ENCODE measurements around the gene TMEM132A.
"Not testable (repeated sequence)": the region's sequence is repeated elsewhere in the genome, so short reads cannot be mapped to it uniquely, and the experiment has no call there.

GRCh38 chr11:60974316-60974715, 50.1 kb downstream of the TMEM132A start:
- not testable (repeated sequence) for TF ChIP-seq POLR2A (IDR thresholded peaks at IDR 0.05; ENCODE audit: low read length); GATA1 (IDR thresholded peaks at IDR 0.05; ENCODE audit: low read depth, low read length)

Measured in erythroblast (primary cell).